NCI-H1436 (cell line): ENCODE data around the gene CHCHD6.

Experiments used
- DNase-seq: peaks from one replicate; lab custom pipeline; 2025; lab: John Stamatoyannopoulos, UW

The CHCHD6 gene

DNA sequence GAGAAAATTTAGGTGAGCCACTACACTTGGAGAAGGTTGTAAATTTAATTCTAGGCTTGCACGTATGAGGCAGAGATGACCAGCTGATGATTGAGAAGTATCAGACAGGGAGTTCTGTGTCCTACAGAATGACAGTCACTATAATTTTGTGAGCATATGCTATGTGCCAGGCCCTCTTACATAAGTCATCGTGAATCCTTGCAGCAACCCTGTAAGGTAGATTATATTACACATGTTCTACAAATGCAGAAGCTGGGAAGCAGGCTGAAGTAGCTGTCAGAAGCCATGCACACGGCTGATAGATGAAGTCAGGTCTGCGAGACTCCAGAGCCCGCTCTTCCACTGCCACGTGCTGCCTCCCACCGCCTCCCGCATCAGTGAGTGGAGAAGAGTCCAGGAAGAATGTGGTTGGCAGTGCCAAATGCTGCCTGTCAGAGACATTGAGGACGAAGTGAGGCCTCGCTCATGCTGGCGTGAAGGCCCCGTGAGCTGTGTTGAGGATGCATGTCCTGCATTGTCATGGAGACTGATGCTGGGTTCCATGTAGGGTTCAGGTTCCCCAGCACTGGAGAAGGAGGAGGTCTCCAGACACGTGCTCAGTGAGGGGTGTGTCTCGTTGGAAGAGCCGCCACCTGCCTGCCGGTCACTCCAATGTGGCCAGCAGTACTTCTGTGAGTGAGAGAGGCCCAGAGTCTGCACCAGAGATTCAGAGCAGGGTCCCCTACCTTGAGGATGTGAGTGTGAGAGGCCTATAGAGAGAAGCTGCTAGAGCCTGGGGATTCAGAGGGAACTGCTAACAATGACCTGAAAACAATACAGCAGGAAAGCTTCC lies 155.6 kb downstream of the CHCHD6 start:
- DNase-seq: no peak

DNA sequence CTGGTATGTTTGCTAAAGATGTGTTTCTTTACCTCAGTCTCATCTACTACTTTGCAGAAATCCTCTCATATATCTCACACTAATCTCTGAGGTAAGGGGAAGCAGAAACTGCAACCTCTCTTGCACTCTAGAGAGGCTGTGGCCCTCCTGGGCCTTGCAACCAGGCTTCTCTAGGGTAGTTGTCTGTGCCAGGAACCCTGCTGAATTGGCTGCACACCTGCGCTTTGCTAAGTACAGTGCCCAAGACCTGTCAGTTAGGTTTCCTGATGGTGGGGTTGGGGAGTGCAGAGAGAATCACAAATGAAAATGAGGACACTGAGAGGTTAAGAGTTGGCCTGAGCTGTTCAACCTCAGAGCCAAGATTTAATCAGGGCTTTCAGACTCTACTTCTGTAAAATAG lies 161.7 kb downstream of the CHCHD6 start:
- DNase-seq: no peak

DNA sequence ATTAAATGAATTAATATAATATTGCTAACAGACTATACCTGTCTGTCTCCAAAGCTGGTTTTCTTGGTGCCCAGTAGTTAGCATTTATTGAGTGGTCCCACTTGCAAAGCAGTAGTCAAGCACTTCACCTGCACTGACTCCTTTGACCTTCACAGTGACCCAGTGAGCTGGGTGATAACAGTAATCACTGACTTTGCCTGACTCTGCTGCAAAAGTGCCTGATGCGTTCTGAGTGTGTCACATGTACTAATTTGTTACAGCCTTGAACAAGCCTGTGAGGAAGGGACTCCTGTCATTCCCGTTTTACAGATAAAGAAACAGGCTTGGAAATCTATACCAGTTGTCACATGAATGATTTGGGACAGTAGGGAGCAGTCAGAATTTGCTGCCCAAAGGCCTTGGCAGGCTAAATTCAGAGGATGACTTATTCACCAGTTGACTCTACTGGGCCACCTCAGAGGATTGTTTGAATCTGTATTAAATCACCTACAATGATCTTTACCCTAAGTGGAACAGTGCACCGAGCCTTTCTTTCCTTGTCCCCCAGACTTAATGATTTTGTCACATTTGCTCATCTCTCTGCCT lies 162.2 kb downstream of the CHCHD6 start:
- DNase-seq: no peak

DNA sequence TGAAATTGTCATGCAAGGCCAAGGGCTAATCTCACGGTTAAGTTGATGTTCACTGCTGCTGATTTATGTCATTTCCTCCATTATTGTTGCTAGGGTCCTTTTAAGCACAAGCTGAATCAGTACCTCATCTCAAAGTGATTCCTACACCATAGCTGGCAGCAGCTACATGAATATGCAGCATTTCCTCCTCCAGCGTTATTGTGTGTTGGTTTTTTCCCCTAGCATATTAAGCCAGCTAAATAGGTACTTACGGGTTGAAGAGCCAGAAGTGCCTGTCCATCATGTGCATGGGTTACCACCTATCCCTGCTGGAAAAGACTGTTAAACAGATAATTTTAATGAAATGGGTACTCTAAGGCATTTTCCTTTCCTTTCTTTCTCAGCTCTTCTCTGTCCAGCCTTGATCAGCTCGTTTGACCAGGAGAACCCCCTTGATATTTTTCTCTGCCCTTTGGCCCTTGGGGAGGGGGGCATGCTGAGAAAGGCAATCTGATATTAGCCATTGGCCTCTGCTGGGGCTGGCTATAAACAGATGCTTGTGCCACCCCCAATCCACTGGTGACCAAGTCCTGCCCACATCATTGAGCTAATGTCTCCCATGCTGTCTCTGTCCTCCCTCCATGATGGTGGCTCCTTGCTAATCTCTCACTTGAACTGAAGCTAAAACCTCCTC lies 163.3 kb downstream of the CHCHD6 start:
- DNase-seq: peak; percentile 28

DNA sequence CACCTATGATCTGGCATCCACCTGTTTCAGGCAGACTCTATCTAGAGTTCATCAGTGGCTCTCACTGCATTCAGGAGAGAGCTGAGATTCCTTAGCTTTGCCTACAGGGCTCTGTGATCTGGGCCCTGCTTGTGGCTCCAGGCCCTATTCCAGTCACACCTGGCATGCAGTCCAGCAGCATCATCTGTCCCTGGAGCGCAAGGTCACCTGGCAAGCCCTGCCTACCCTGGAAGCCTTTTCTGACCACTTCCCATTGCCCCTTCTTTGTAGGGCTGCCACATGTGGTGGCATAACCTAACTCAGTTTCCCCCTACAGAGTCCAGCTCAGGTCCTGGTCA lies 163.8 kb downstream of the CHCHD6 start:
- DNase-seq: no peak

DNA sequence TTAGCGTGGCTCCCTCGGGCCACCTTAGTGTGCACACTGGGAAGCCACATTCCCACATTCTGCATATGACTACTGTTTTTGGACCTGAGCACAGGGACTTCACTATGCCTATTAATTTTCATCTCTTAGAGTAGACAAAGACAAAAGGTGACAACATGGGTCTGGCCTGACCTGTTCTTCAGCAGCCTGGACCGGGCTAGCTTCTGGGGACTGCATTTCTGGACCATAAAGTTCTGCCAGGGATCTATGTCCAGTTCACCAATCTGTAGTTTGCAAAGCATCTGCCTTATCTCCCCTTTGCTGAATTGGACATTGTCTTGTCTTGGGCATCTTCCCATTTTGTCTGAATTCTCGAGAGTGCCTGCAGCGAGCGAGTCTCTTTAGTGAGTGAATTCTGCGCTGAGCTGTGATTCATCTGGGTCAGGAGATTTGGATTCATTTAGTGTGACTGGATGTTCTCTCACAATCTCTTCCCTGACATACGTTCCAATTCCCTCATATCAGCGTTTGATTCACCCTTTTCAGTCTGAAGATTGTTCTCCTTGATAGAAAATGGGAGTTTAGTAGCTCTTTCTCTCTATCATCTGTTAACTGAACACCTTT lies 166.7 kb downstream of the CHCHD6 start:
- DNase-seq: no peak

DNA sequence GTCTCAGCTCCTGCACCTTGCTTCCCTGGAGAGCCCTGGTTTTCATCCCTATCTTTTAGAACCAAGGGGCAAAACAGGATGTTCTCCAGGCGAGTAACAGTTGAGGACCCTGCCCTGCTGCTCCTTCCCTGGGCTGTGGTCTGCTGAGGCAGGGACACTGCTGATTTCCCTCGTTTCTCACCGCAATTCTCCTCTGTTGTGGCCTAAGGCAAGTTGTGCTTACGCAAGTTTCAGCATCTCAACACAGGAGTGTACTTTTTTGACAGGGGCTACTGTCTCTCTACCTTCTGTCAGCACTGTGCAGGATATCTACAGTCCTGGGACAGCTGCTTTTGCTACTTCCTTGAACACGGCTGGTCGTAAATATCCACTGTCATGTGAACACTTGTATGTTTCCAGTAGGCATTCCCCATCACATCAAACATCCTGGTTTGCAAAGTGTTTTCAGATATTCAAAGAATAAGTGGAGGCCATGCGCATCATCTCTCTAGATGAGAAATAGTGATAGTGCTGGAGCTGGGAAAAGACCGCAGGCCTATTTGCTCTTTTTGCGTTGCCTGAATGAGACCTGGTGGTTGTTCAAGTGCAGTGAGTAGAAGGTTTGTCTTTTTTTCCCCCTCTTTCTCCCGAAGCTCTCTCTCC lies 168.8 kb downstream of the CHCHD6 start:
- DNase-seq: no peak

DNA sequence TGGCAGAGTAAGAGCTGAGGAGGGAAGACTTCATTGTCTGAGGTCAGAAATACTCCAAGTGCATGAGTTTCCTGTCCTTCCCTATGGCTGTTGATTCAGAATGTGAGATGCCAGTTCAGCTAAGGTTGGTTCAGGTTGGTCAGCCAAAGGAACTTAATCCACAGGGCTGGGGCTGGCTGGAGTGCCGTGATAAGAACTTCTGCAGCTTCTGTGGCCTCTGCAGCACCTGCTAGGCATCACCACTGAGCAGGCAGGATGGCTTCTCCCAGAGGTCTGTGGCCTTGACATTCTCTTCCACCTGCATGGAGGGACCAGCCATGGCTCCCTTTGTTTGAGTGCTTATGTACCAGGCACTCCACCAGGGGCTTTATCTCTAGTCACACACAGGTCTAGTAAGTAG lies 169.4 kb downstream of the CHCHD6 start:
- DNase-seq: no peak

DNA sequence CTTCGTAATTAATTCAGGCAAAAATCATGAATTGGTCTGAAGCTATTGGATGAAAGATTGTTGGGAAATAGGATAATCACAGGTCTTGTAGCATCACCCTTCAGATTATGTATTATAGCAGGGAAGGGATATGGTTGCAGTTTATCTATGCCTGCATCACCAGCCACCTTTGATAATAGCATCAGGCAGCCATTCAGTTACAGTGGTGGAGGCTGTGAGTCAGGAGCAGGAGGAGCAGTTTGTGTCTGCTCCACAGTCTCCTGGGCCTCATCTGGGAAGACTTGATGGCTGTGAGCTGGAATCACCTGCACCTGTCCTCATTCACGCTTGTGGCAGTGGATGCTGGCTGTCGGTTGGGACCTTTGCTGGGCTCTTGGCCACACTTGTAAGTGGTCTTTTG lies 174.6 kb downstream of the CHCHD6 start:
- no peak for DNase-seq

DNA sequence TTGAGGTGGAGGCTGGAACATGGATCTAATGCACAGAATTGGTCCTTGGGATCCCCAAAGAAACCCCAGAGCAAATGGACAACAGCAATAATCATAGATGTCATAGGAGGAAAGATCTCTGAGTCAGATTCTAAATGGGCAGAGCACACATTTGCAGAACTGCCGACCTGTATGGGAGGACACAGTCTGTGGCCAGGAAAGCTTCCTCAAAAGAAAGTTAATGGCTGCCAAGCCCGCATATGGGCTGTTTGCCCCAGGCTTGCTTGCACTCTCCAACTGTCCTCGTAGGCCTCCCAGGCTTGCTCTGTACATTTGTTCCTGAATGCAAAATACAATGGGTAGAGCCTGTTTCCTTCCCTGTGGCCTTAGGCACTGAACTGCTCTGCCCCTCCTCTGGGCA lies 176.9 kb downstream of the CHCHD6 start:
- no peak for DNase-seq

DNA sequence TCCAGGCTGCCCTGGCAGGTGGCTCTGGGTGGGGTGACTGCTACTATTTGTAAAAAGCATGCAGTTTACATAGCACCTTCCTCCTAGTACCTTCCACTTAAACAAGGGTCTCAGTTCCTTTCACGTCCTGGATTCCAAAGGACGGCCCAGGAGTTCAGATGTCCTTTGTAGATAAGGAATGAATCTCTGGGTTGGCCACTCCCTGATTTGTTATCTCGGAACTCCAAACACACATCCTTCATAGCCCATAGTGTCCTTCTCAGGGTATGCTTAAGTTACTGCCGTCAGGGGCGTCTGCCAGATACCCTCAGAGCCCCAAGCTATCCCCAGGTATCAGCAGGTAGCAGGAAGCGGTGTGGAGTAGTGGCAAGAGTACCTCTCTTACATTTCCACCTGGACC lies 177.8 kb downstream of the CHCHD6 start:
- no peak for DNase-seq

DNA sequence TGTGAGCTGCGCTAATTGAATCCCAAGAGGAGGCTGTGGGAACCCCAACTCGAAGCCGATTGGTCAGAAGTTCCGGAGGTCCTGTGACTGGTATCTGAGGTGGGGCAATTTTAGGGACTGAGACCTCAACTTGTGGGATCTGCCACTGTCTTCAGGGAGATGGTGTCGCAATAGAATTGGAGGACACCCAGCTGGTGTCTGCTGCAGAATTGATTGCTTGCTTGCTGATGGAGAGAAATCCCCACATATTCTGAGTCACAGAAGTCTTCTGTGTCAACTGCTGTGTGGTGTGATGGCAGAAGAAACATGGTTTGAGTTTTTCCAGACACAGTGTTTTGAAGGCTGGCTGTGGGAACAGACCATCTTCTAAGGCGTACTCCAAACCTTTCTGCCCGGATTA lies 179.2 kb downstream of the CHCHD6 start:
- DNase-seq: no peak

DNA sequence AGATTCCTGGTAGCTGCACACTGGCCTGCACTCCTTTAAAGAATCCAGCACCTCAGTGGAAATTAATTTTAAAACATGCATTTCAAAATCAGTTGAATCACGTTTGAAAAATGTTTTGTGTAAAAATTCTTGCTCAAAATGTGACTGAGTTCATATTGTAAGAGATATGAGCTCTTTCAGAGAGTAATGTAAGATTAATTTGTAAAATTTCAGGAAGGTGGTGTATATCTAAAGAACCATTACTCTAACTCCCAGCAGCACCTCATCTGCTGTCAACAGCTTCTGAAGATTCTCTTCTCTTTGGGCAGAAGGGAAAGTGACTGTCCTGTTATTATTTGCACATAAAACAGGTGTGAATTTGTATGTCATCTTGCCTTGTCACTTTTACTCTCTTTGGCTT lies 181.4 kb downstream of the CHCHD6 start:
- DNase-seq: no peak

DNA sequence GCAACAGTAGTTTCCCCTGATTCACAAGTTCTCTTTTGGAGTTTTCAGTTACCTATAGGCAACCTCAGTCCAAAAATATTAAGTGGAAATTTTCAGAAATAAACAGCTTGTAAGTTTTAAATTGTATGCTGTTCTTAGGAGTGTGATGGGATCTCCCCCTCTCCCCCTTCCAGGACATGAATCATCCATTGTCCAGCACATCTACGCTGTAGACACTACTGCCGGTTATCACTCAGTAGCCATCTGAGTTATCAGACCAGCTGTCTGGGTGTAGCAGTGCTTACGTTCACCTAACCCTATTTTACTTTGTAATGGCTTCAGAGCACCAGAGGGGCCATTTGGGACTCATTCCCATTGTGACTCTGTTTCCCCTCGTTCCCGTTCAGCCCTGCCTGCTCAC lies 182.2 kb downstream of the CHCHD6 start:
- DNase-seq: no peak

DNA sequence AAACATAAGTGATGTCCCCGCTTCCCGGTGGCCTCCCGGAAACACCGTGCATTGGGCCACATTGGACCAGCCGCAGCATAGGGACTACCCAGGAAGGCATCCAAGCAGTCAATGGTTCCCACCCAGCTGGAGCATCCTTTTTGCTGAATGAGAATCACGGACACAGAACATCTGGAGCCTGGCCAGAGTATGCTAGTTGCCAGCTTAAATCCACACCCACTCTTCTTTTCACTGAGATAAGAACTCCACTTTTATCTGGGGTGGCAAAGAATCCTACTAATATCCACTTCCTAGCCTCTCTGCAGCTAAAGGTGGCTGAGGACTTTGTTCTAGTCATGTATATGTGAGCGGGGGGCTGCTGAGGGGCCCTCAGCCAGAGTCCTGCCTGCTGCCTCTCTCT lies 183.6 kb downstream of the CHCHD6 start:
- no peak for DNase-seq

DNA sequence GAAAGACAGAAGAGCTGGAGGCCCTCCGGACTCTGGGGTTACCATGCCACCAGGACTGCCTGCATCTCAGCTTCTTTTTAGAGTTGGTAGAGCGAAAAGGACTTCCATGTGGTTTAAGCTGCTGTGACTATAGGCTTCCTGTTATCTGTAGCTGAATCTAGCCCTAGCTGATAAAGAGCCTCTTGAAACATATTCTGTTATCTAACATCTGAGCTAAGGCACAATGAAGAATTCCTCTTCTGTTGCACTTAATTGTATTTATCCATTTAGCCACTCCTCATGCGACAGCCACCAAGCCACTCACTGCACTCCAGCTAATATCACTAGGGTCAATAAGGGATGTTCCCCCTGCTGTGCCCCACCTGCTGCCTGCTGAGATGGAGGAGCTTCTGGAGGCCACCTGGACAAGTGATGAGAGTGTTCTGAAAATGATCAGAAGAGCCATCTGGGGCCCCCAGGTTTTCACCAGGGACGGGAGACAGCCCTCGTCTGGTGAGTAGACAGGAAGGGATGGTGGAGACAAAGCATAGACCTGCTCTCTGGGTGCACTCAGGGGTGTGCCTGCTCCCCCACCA lies 184.2 kb downstream of the CHCHD6 start:
- peak; percentile 41 for DNase-seq

DNA sequence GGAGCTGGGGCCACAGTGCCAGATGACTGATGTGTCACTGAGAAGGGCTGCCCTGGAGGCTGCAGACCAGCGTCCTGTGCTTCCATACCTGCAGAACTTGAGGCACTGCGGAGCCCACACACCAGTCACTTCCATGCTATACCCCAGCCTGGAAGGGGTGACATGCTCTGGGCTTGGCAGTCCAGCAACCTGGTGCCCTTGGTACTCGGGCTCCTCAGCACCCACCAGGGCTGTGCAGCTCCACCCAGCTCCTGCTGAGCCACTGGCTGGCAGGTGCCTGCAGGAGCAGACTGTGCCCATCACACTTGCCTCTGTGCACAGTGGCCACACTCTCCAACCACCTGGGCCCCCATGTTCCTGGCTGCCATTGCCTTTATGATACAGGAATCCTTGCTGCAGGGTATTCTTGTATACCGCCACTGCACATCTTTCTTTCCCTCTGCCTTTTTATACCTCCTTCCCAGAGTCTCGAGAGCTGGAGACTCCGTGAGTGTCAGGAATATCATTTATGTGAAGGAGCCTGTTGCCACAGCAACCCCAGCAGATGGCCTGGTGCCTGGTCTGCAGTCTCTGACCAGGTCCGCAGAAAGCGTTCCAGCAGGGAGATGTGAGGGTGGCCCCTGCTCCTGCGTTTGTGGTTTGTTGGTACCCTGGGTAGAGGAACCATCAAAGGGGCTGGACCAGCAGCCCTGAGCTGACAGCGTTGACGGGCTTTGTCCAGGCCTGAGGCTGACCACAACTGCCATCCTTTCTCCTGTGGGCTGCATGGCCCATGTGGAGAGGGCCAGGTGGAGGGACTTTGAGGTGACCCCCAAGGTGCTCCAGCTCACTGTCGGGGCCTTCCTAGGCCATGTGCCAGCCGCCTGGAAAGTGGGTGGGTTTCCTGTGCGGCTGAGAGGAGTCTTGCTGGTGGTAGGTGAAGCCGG lies 185.5 kb downstream of the CHCHD6 start:
- DNase-seq: no peak

DNA sequence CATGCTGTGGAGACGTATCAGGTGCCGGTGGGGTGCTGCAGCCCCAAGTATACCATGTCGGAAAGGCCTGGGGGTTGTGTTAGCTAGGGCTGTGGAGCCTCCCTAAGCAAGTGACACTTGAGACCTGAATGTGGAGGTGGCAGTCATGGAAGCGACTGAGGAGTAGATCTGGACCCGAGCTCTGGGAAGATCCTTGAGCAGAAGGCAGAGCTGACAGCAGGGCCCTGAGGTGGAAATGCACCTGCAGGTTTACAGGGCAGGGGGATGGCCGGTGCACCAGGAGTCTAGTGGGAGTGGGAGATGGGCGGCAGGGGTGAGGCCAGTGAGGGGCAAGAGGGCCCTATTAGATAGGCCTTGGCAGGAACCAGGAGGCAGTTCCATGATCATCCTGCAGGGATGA lies 187.1 kb downstream of the CHCHD6 start:
- no peak for DNase-seq

DNA sequence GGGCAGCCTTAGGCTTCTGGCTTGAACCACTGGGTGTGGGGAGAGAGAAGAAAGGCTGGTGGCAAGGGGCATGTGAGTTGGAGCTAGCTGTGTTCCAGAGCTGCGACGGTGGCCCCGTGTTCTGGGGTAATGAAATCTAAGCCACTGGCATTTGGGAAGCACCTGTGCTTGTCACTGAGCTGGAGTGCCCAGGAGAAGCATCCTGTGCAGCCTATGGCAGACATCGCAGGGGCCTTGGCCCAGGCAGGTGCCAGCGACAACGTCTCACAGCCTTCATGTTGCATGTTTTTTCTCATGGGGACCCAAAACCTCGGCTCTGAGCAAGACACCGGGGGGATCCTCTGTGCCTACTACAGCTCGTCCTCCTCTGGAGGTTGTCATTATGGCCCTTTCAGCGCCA lies 187.8 kb downstream of the CHCHD6 start:
- no peak for DNase-seq

DNA sequence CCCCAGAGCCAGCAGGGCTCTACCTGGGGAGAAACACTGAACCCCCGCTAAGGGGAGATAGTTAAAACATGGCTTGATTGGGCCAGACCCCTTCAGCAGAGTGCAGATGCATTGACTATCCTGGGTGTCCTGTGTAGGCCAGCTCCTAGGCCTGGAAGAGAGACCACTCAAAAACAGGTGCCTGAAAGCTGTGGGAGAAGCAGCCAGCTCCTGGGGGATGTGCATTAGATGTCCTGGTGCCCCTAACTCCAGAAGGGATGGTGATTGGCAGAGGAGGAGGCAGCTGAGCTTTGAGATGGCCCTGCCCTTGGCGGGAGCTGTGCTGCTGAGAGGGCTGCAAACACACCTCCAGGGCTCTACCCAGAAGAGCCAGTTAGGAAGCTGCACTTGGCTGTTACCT lies 189.6 kb downstream of the CHCHD6 start:
- no peak for DNase-seq

DNA sequence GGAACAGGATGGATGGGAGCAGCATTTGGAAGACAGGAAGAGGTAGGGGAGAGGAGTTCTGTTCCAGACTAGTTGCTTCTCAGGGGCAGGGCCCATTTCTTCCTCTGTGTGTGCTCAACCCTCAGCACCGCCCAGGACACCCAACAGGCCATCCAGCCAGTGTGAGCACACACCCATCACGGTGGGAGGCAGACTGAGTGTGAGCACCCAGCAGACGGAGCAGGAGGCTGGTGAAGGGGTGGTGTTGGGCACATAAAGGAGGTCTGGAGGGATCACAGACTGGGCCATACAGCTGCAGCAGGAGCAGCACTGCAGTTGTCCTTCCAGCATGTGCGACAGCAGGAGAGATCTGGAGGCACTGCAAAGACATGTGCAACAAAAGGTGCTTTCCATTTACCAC lies 190.4 kb downstream of the CHCHD6 start:
- no peak for DNase-seq
